GM12878 (cell line): ENCODE data around the gene FAM161A. TPM values are rescaled to one million over a fixed set of nuclear protein-coding genes. Genes with fewer than 3 reads are reported as not detected.

Experiments used
- ATF3 ChIP-seq: IDR thresholded peaks from 2 replicates; pipeline ENCODE4 v1.6.1; 2011; ENCODE audit warnings: low read depth, mild to moderate bottlenecking, low read length, moderate library complexity, borderline replicate concordance; ENCODE audit errors: extremely low read depth
- BRCA1 ChIP-seq: IDR thresholded peaks from 2 replicates; pipeline ENCODE4 v1.6.1; 2011; ENCODE audit warnings: low read depth, low read length, improper control_type of control experiment
- CEBPZ ChIP-seq: fragments of 150-350 bp; IDR thresholded peaks from 2 replicates; pipeline ENCODE4 v1.6.1; 2016; ENCODE audit warnings: low read depth, low read length
- NFIC ChIP-seq: IDR thresholded peaks from 2 replicates; pipeline ENCODE4 v1.6.1; 2012; ENCODE audit warnings: low read depth, mild to moderate bottlenecking, inconsistent platforms, low read length, moderate library complexity
- NFYB ChIP-seq: IDR thresholded peaks from 2 replicates; pipeline ENCODE4 v1.6.1; 2011; ENCODE audit warnings: low read depth, mild to moderate bottlenecking, low read length, improper control_type of control experiment, moderate library complexity; ENCODE audit not compliant: insufficient read depth
- RBBP5 ChIP-seq: fragments of 200-600 bp; sonication (generic); conservative IDR thresholded peaks from 2 replicates; pipeline ENCODE4 v1.6.1; 2016
- RFX5 ChIP-seq: IDR thresholded peaks from 2 replicates; pipeline ENCODE4 v1.6.1; 2011; ENCODE audit warnings: low read depth, low read length, improper control_type of control experiment
- SIN3A ChIP-seq: IDR thresholded peaks from 2 replicates; pipeline ENCODE4 v1.6.1; 2012; ENCODE audit warnings: low read depth, low read length, improper control_type of control experiment
- polyA plus RNA-seq, 11 experiments: library from polyadenylated mRNA; depleted of rRNA in 4 of 11; unstranded in 6 of 11; stranded (reverse) in 5 of 11; fragments of >200 nt; fragmentation: Nextera tagmentation in 4 of 11; fragmentation: Illumina TruSeq in 1 of 11; extraction: Ambion mirVana in 4 of 11; extraction: Trizol in 1 of 11; gene quantifications; 1 replicate in 1 of 11; 2 replicates in 10 of 11; pipeline versions ENCODE4 v1.2.1 to v1.2.3, GENCODE V29; 2011 to 2016; ENCODE audit warnings: inconsistent platforms in 2 of 11, missing spikeins in 2 of 11, low read depth in 1 of 11
- total RNA-seq, 4 experiments: library from RNA; depleted of rRNA in 3 of 4; stranded (reverse); fragments of >200 nt in 3 of 4; fragmentation: Illumina TruSeq in 1 of 4; extraction: Trizol in 1 of 4; gene quantifications; 2 replicates each; pipeline versions ENCODE4 v1.2.1 to v1.2.3, GENCODE V29; 2013 to 2021

The FAM161A gene
- total and polyA plus RNA-seq, 10 of the 15 experiments (the other 5 are each of a cell fraction or from before 2014, with no cell fraction given), result 2.2 to 12.2 (median 8.9) TPM

DNA sequence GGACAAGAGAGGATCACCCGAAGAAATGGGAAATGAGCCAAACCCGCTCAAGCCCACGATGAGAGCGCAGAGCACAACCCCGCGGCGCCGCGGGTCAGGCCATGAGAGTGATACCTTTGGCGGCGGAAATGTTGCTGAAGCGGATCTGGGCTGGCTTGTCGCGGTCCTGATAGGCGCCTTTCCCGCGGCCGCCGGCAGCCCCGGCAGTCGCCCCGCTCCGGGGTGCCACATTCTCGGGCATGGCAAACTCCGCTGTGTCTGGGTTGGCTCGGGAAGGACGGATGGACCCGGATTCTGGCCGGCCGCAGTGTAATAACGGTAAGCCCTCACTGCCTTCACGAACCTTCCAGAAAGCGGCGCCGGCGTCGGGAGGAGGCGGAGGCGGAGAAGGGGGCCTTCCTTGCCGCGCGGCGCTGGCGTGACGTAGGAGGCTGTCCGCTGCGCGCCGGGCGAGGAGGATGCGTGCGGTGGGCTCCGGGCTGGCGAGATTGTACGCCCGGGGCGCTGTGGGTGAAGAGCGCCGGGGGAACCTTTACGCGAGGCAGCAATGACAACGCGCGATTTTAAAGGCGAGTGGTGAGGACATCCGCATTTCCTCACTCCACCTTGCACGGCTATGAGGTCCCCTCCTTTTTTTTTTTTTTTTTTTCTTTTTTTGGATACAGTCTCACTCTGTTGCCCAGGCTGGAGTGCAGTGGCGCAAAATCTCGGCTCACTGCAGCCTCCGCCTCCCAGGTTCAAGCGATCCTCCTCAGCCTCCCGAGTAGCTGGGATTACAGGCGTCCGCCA lies 34.6 kb upstream of the FAM161A start, which contains the start of gene CCT4 (continued):
- TF ChIP-seq NFYB, result no peak
- TF ChIP-seq ATF3, result peak; percentile 90
- TF ChIP-seq RFX5, result 0 out of 2 replicates have a peak, but pooled peaks have one; percentile 22
- TF ChIP-seq BRCA1, result peak; percentile 46; the same call in 1 of the 2 replicates
- peak; percentile 99 for TF ChIP-seq RBBP5
- no peak for TF ChIP-seq NFIC
- TF ChIP-seq SIN3A, result peak; percentile 94
- TF ChIP-seq CEBPZ, result no peak
